ENCODE data around the gene MPZL1.

The MPZL1 gene

GRCh38 chr1:167706931-167707877 is 14.6 kb upstream of the MPZL1 start:
- Histone ChIP-seq H3K36me3 (ENCODE audit: control insufficient read depth, low read length) (peaks cover 34% of the 10 kb centered on the region), H3K4me2 (ENCODE audit: low read length) (no peak overlapping the region), H3K27ac (ENCODE audit: low read depth, low read length) (no peak overlapping the region), H3K4me1 (ENCODE audit: control insufficient read depth, low read length) (peaks cover 36% of the 10 kb centered on the region), H3K9me2 (replicated peaks; ENCODE audit: control insufficient read depth, low read length) (no peaks in the 10 kb centered on the region), H3K4me3 (ENCODE audit: low read length) (no peak overlapping the region), H3K79me2 (ENCODE audit: control insufficient read depth, low read length) (no peaks in the 10 kb centered on the region), H3K9me3 (ENCODE audit: control insufficient read depth, insufficient read depth, low read length) (no peaks in the 10 kb centered on the region), H3K27me3 (ENCODE audit: control insufficient read depth, low read length) (peaks cover 22% of the 10 kb centered on the region), H3F3A (ENCODE audit: control insufficient read depth, insufficient read depth) (peaks cover 47% of the 10 kb centered on the region), H4K20me1 (ENCODE audit: control insufficient read depth, insufficient read depth, low read depth, low read length) (peaks cover 14% of the 10 kb centered on the region)
- TF ChIP-seq CTCF (IDR thresholded peaks at IDR 0.05; ENCODE audit: low read depth, low read length, poor library complexity, severe bottlenecking), result no peak
- no peak for TF ChIP-seq EZH2phosphoT487 (IDR thresholded peaks at IDR 0.05; ENCODE audit: borderline replicate concordance, low read length)

DNA sequence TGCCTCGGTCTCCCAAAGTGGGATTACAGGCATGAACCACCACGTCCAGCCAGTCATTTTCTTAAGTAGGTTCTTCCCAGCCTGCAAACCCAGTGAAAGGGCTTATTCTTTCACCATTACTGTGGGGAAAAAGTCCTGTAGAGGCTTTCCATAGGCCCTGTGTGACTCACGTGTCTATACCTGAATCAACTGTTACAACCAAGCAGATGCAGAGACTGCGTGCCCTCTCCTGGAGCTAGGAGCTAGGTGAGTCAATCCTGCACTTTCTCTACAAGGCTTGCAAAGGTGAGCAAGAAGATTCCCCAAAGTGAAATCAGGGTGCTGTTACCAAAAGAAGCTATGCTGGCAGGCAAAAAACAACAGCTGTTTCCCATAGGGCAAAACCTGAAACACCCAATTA is 13.8 kb upstream of the MPZL1 start:
- no peaks in the 10 kb centered on the region for H3K9me3 ChIP-seq (ENCODE audit: control insufficient read depth, insufficient read depth, low read length)
- H3F3A ChIP-seq (ENCODE audit: control insufficient read depth, insufficient read depth), result peaks cover 47% of the 10 kb centered on the region
- peaks cover 29% of the 10 kb centered on the region for H3K27me3 ChIP-seq (ENCODE audit: control insufficient read depth, low read length)
- H3K4me1 ChIP-seq (ENCODE audit: control insufficient read depth, low read length), result peaks cover 36% of the 10 kb centered on the region
- H3K9me2 ChIP-seq (replicated peaks; ENCODE audit: control insufficient read depth, low read length), result no peaks in the 10 kb centered on the region
- no peak overlapping the region for H3K4me2 ChIP-seq (ENCODE audit: low read length)
- TF ChIP-seq EZH2phosphoT487 (IDR thresholded peaks at IDR 0.05; ENCODE audit: borderline replicate concordance, low read length) (no peak), CTCF (IDR thresholded peaks at IDR 0.05; ENCODE audit: low read depth, low read length, poor library complexity, severe bottlenecking) (no peak)
- peaks cover 31% of the 10 kb centered on the region for H3K36me3 ChIP-seq (ENCODE audit: control insufficient read depth, low read length)
- H3K27ac ChIP-seq (ENCODE audit: low read depth, low read length), result no peak overlapping the region
- no peaks in the 10 kb centered on the region for H3K79me2 ChIP-seq (ENCODE audit: control insufficient read depth, low read length)
- H3K4me3 ChIP-seq (ENCODE audit: low read length), result no peak overlapping the region
- H4K20me1 ChIP-seq (ENCODE audit: control insufficient read depth, insufficient read depth, low read depth, low read length), result peaks cover 14% of the 10 kb centered on the region

GRCh38 chr1:167708940-167709389 is 12.8 kb upstream of the MPZL1 start:
- Histone ChIP-seq H4K20me1 (ENCODE audit: control insufficient read depth, insufficient read depth, low read depth, low read length) (peaks cover 14% of the 10 kb centered on the region), H3K4me2 (ENCODE audit: low read length) (peak overlapping the region; percentile 24; the same call in 1 of the 2 replicates), H3K9me3 (ENCODE audit: control insufficient read depth, insufficient read depth, low read length) (no peaks in the 10 kb centered on the region), H3K9me2 (replicated peaks; ENCODE audit: control insufficient read depth, low read length) (no peaks in the 10 kb centered on the region), H3K79me2 (ENCODE audit: control insufficient read depth, low read length) (no peaks in the 10 kb centered on the region), H3F3A (ENCODE audit: control insufficient read depth, insufficient read depth) (peaks cover 46% of the 10 kb centered on the region), H3K4me3 (ENCODE audit: low read length) (0 out of 2 replicates have a peak overlapping the region, but pooled peaks have one; percentile 19), H3K27ac (ENCODE audit: low read depth, low read length) (no peak overlapping the region), H3K4me1 (ENCODE audit: control insufficient read depth, low read length) (peaks cover 46% of the 10 kb centered on the region), H3K36me3 (ENCODE audit: control insufficient read depth, low read length) (peaks cover 21% of the 10 kb centered on the region), H3K27me3 (ENCODE audit: control insufficient read depth, low read length) (peaks cover 39% of the 10 kb centered on the region)
- TF ChIP-seq EZH2phosphoT487 (IDR thresholded peaks at IDR 0.05; ENCODE audit: borderline replicate concordance, low read length), result no peak
- no peak for TF ChIP-seq CTCF (IDR thresholded peaks at IDR 0.05; ENCODE audit: low read depth, low read length, poor library complexity, severe bottlenecking)

All from DOHH2 (cell line).